B cell (primary cell): Measurements from ENCODE around the gene PRKN. TPM values are rescaled to one million over a fixed set of nuclear protein-coding genes. Genes with fewer than 3 reads are reported as not detected.

Experiments used
- ATAC-seq: fragments of 200-7000 bp; cut with Tn5 transposase; one replicate; pipeline ENCODE4 v1.10.0; 2021; ENCODE audit warnings: low read depth, mild to moderate bottlenecking, moderate number of reproducible peaks, moderate library complexity
- CTCF ChIA-PET: fragments of 350-600 bp; sonication (Branson Sonifier 250); formaldehyde crosslinking; loops from one replicate; lab custom pipeline; 2021; ENCODE audit warnings: antibody characterized with exemption, inconsistent platforms; lab: Charles Lee
- POLR2A ChIA-PET: fragments of 350-600 bp; sonication (Branson Sonifier 250); formaldehyde crosslinking; loops from one replicate; lab custom pipeline; 2021; ENCODE audit warnings: antibody characterized with exemption; lab: Charles Lee
- DNase-seq: peaks from one replicate; pipeline ENCODE4 v3.0.0; 2013
- H2AFZ ChIP-seq: 2 replicates; pipeline ENCODE4 v1.6.1; 2012; ENCODE audit warnings: mild to moderate bottlenecking, low read depth, low read length; ENCODE audit not compliant: insufficient read depth, poor library complexity, severe bottlenecking
- H3K27ac ChIP-seq, 2 donors: 1 replicate in 1 of 2; 2 replicates in 1 of 2; pipeline ENCODE4 v1.5.1; 2012 to 2013; ENCODE audit warnings: low read length in 2 of 2, mild to moderate bottlenecking in 2 of 2, moderate library complexity in 1 of 2
- H3K27me3 ChIP-seq, 4 experiments: fragments of 200-600 bp in 1 of 4; sonication (generic) in 1 of 4; replicated peaks in 1 of 4; 1 replicate in 2 of 4; 2 replicates in 2 of 4; pipeline versions ENCODE4 v1.6.1 to v1.7.0; 2013 to 2016; ENCODE audit warnings: low read length in 3 of 4, mild to moderate bottlenecking in 2 of 4, mixed read lengths in 1 of 4, moderate library complexity in 1 of 4; ENCODE audit not compliant: insufficient read depth in 4 of 4, control insufficient read depth in 3 of 4; ENCODE audit errors: control extremely low read depth in 1 of 4
- H3K36me3 ChIP-seq, 2 experiments: replicated peaks in 1 of 2; 1 replicate in 1 of 2; 2 replicates in 1 of 2; pipeline versions ENCODE4 v1.6.1 to v1.7.1; 2013; ENCODE audit warnings: low read length in 1 of 2; ENCODE audit not compliant: insufficient read depth in 2 of 2, control insufficient read depth in 1 of 2; ENCODE audit errors: control extremely low read depth in 1 of 2, extremely low read depth in 1 of 2
- H3K4me1 ChIP-seq, 2 donors: fragments of 200-600 bp in 1 of 2; sonication (generic) in 1 of 2; 1 replicate in 1 of 2; 2 replicates in 1 of 2; pipeline versions ENCODE4 v1.5.1 to v1.6.1; 2013 to 2017; ENCODE audit warnings: low read length in 2 of 2; ENCODE audit not compliant: control insufficient read depth in 2 of 2, insufficient read depth in 2 of 2
- H3K4me2 ChIP-seq: replicated peaks from 2 replicates; pipeline ENCODE3; 2012; ENCODE audit warnings: mild to moderate bottlenecking, low read depth, low read length; ENCODE audit not compliant: poor library complexity, severe bottlenecking
- H3K4me3 ChIP-seq, 5 experiments: fragments of 200-600 bp in 1 of 5; sonication (generic) in 1 of 5; 1 replicate in 3 of 5; 2 replicates in 2 of 5; pipeline versions ENCODE4 v1.5.1 to v1.7.0; 2011 to 2016; ENCODE audit warnings: low read length in 4 of 5, mild to moderate bottlenecking in 4 of 5, low read depth in 2 of 5, control low read depth in 1 of 5, moderate library complexity in 1 of 5; ENCODE audit not compliant: insufficient read depth in 1 of 5; ENCODE audit errors: control extremely low read depth in 1 of 5, extremely low read depth in 1 of 5
- H3K79me2 ChIP-seq: fragments of 200-600 bp; sonication (generic); one replicate; pipeline ENCODE4 v1.6.0; 2016; ENCODE audit warnings: low read length; ENCODE audit not compliant: control insufficient read depth, insufficient read depth
- H3K9ac ChIP-seq: fragments of 200-600 bp; sonication (generic); 2 replicates; pipeline ENCODE4 v1.6.1; 2017; ENCODE audit warnings: mild to moderate bottlenecking, low read length, moderate library complexity
- H3K9me3 ChIP-seq, 3 donors: one replicate each; pipeline versions ENCODE4 v1.6.1 to v1.7.1; 2013; ENCODE audit warnings: low read length in 2 of 3; ENCODE audit not compliant: control insufficient read depth in 2 of 3, insufficient read depth in 1 of 3; ENCODE audit errors: control extremely low read depth in 1 of 3
- H4K20me1 ChIP-seq: 2 replicates; pipeline ENCODE4 v1.6.0; 2012; ENCODE audit warnings: mild to moderate bottlenecking, low read length; ENCODE audit not compliant: insufficient read depth, control insufficient read depth, poor library complexity, severe bottlenecking
- H3K27ac Mint-ChIP-seq: one replicate; pipeline ENCODE4 v1.8.0; 2021; ENCODE audit warnings: mixed read lengths
- H3K27me3 Mint-ChIP-seq: one replicate; pipeline ENCODE4 v1.8.0; 2021; ENCODE audit warnings: mixed read lengths
- H3K4me1 Mint-ChIP-seq: one replicate; pipeline ENCODE4 v1.8.0; 2021; ENCODE audit warnings: mixed read lengths
- H3K4me3 Mint-ChIP-seq: one replicate; pipeline ENCODE4 v1.8.0; 2021; ENCODE audit warnings: mixed read lengths
- H3K9me3 Mint-ChIP-seq: one replicate; pipeline ENCODE4 v1.8.0; 2022; ENCODE audit warnings: mixed read lengths; ENCODE audit not compliant: insufficient read depth
- CTCF ChIP-seq: fragments of 200-600 bp; IDR thresholded peaks from one replicate; pipeline ENCODE4 v1.8.0; 2022; ENCODE audit warnings: antibody characterized with exemption, mild to moderate bottlenecking
- EZH2 ChIP-seq: IDR thresholded peaks from 2 replicates; pipeline ENCODE4 v1.6.1; 2012; ENCODE audit warnings: borderline replicate concordance, low read depth, mild to moderate bottlenecking, moderate library complexity, low read length; ENCODE audit not compliant: insufficient read depth, poor library complexity, severe bottlenecking
- WGBS: methylation state at CpG from one replicate; pipeline ENCODE4 v1.1.5; 2013; ENCODE audit warnings: missing lambda C conversion rate; ENCODE audit not compliant: insufficient coverage; 5-methylcytosine and 5-hydroxymethylcytosine counted together
- intact Hi-C: fragments of 100-400 bp; cut with micrococcal nuclease; formaldehyde crosslinking; loops from one replicate; pipeline ENCODE4 v1.10.0; 2022
- polyA plus RNA-seq: library from polyadenylated mRNA; depleted of rRNA; stranded (reverse); fragments of >200 nt; gene quantifications from 2 replicates; pipeline ENCODE4 v1.2.3, GENCODE V29; 2012
- total RNA-seq, 2 donors: library from RNA; stranded (reverse); fragments of 120-200 nt in 1 of 2; gene quantifications; 1 replicate in 1 of 2; 2 replicates in 1 of 2; pipeline versions ENCODE4 v1.2.3 to v1.2.4, GENCODE V29; 2013 to 2022

Gene PRKN
- total and polyA plus RNA-seq, 2 donors (not counting 1 experiment from before 2014, with no cell fraction given), result 1.6 to 6.2 TPM

GRCh38 chr6:161393292-161393691 lies 1334.3 kb downstream of the PRKN start:
- no peaks in the 10 kb centered on the region for H4K20me1 ChIP-seq
- no peak overlapping the region for H3K4me3 Mint-ChIP-seq
- no peaks in the 10 kb centered on the region for H3K79me2 ChIP-seq
- no peak for ATAC-seq
- POLR2A ChIA-PET, result no interaction called here
- peaks cover 3% of the 10 kb centered on the region for H3K27me3 Mint-ChIP-seq
- peaks cover 0 to 4% (median 0%) of the 10 kb centered on the region in 3 donors for H3K9me3 ChIP-seq
- no peaks in the 10 kb centered on the region for H3K9me3 Mint-ChIP-seq
- no peaks in the 10 kb centered on the region for H3K4me1 Mint-ChIP-seq
- intact Hi-C loops, result loop anchor here (5.0 kb wide), 1 partner anchor 1344 kb away; no protein-coding TSS in a partner anchor
- no peak overlapping the region for H3K27ac Mint-ChIP-seq
- H3K4me1 ChIP-seq, result peaks cover 0 to 5% of the 10 kb centered on the region in 2 donors
- no CpG with 5 or more reads among the region's 3 CpGs for WGBS
- no peaks in the 10 kb centered on the region for H3K36me3 ChIP-seq
- no peak for DNase-seq
- no peak overlapping the region for H3K9ac ChIP-seq
- no peaks in the 10 kb centered on the region for H3K27me3 ChIP-seq
- TF ChIP-seq EZH2 (no peak), CTCF (no peak)
- H3K27ac ChIP-seq, result no peak overlapping the region
- H3K4me2 ChIP-seq, result no peak overlapping the region
- no peak overlapping the region for H2AFZ ChIP-seq
- CTCF ChIA-PET, result interaction anchor here (1.5 to 2.9 kb wide), 2 partner anchors 22 to 25 kb away, joined by 4 to 9 read pairs; no protein-coding TSS in a partner anchor
- H3K4me3 ChIP-seq, result no peak overlapping the region

- WGBS, result no CpG with 5 or more reads among the region's 3 CpGs
- no peak overlapping the region for H3K27ac ChIP-seq
- H3K4me2 ChIP-seq, result no peak overlapping the region
- no peaks in the 10 kb centered on the region for H3K36me3 ChIP-seq
- no peaks in the 10 kb centered on the region for H3K27me3 ChIP-seq
- ATAC-seq (no peak), DNase-seq (no peak)
- H3K9ac ChIP-seq, result no peak overlapping the region
- H4K20me1 ChIP-seq, result no peaks in the 10 kb centered on the region
- peaks cover 0 to 5% of the 10 kb centered on the region in 2 donors for H3K4me1 ChIP-seq
- no peak overlapping the region for H3K4me3 ChIP-seq
- intact Hi-C loops, result loop anchor here (5.0 kb wide), 1 partner anchor 1348 kb away; no protein-coding TSS in a partner anchor
- Mint-ChIP-seq H3K4me1 (no peaks in the 10 kb centered on the region), H3K27ac (no peak overlapping the region), H3K9me3 (peaks cover 5% of the 10 kb centered on the region), H3K4me3 (no peak overlapping the region), H3K27me3 (no peaks in the 10 kb centered on the region)
- ChIA-PET CTCF (no interaction called here), POLR2A (no interaction called here)
- no peak overlapping the region for H2AFZ ChIP-seq
- peaks cover 0 to 7% (median 0%) of the 10 kb centered on the region in 3 donors for H3K9me3 ChIP-seq
- TF ChIP-seq EZH2, result no peak
- no peak for TF ChIP-seq CTCF
- H3K79me2 ChIP-seq, result no peaks in the 10 kb centered on the region
Observed at GRCh38 chr6:161389756-161390155, 1337.8 kb downstream of the PRKN start.
